Hematopoietic multipotent progenitor cell treated with erythropoietin and hydrocortisone succinate and interleukin-3 and kit ligand, for 4 days (in vitro differentiated cells): ENCODE data around the gene HAND1.
A peak's percentile ranks its signal among the peaks of the same experiment; 100 is the strongest.

Source experiments
- DNase-seq: peaks from one replicate; pipeline ENCODE4 v3.0.0-alpha.2; 2015

HAND1 gene

DNA sequence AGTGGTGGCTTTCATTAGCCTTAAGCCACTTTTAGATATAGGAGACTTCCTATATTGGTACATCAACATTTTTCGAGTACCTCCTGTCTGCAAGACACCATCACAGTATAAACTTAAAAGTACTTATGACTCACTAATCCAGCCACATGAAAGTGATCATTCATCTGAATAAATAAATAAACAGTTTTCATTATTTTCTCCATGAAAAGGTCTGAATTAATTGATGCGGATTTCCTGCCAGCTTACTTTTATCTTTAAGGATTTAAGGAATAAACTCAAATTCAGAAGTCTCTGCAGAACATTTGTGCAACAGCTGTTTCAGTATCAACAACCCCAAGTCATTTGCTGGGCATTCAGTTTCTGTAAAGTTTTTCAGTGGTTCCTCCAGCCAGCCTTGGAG, 28.2 kb downstream of the HAND1 start:
- no peak for DNase-seq

GRCh38 chr5:154447089-154447725, 30.8 kb downstream of the HAND1 start:
- peak; percentile 32 for DNase-seq

- peak; percentile 42 for DNase-seq
Measured at GRCh38 chr5:154446195-154447088, 31.6 kb downstream of the HAND1 start.

- peak; percentile 97 for DNase-seq
Measured at GRCh38 chr5:154445422-154446194, 32.4 kb downstream of the HAND1 start, which contains the start of gene SAP30L. Gene SAP30L (plus strand): TSS chr5:154445997. CDS start chr5:154446605, 608 bp downstream.

GRCh38 chr5:154444556-154445421, 33.2 kb downstream of the HAND1 start:
- DNase-seq, result peak; percentile 44

- DNase-seq, result no peak
Measured at GRCh38 chr5:154442801-154443200, 35.2 kb downstream of the HAND1 start.

- no peak for DNase-seq
Measured at GRCh38 chr5:154440540-154440939, 37.5 kb downstream of the HAND1 start.

GRCh38 chr5:154437281-154437965, 40.6 kb downstream of the HAND1 start:
- DNase-seq, result no peak

DNA sequence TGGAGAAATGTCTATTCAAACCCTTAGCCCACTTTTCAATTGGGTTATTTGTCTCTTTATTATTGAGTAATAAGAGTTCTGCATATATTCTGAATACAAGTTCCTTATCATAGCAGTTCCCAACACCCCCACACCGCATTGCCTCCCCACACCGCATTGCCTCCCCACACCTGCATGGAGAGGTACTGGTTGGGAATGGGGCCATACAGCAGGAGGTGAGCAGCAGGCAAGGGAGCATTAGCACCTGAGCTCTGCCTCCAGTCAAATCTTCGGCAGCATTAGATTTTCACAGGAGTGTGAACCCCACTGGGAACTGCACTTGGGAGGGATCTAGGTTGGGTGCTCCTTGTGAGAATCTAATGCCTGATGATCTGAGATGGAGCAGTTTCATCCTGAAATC, 42.8 kb downstream of the HAND1 start:
- DNase-seq, result no peak

DNA sequence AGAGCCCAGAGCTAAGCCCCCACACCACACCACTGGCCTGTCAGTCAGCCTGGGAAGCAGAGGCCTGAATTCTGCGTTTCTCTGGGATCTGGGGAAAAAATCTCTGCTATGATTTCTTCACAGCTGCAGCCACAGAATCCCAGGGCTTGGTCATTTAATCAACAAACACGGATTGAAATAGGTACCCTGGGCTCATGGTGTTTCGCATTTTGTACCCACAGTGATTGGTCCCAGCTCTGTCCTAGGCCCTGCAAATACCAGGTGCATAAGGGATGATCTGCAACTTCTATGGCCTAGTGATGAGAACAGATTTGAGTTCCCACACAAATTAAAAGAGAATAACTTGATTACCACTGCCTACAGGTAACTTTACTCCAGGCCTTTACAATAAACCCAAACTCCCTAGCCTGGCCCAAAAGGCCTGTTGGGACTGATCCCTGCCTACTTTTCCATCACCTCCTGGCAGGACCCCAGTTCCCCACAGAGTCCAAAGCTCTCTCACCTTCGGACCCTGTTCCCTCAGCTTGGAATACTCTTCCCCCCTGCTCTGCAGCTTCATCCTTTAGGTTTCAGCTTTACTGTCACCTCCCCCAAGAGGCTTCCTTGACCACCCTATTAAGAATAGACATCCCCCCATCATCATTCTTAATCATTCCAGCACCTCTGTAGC, 46.9 kb downstream of the HAND1 start:
- DNase-seq, result no peak

GRCh38 chr5:154430466-154430865, 47.6 kb downstream of the HAND1 start:
- DNase-seq, result no peak

GRCh38 chr5:154429341-154429740, 48.7 kb downstream of the HAND1 start:
- no peak for DNase-seq

DNA sequence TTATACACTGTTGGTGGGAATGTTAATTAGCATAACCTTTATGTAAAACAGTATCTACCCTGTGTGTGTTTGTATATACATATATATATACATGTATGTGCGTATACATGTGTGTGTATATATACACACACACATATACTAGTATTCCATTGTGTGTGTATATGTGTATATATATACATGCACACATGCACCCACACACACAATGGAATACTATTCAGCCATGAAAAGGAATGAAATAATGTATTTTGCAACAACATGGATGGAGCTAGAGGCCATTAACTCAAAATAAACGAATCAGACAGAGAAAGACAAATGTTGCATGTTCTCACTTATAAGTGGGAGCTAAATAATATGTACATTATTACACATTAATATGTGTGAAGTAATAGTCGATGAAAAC, 49.8 kb downstream of the HAND1 start:
- DNase-seq, result no peak
